Measurements from ENCODE around the gene FILIP1.

DNA sequence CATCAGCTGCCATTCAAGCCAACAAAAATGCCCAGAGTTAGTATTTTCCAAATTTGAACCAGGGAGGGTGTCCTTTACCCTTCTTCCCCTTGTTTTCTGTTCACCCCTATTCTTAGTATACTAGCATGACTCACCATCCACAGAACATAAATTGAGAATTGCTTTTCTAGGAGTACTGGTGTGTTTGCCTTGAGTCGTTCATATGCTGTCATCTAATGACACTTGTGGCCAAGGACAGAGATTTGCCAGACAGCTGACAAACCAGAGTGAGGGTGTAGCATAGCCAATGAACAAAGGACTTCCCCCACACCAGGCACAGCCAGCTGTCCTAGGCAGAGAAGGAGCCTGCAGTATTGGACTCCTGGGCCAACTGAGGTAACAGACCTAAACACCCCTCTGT, 62.2 kb downstream of the FILIP1 start:
- TF ChIP-seq POLR2AphosphoS5 (IDR thresholded peaks at IDR 0.05; ENCODE audit: insufficient read depth in 1 of 2, low read depth in 1 of 2) (no peak), POLR2A (IDR thresholded peaks at IDR 0.05) (no peak)
- TF ChIP-seq, protein P1, sequence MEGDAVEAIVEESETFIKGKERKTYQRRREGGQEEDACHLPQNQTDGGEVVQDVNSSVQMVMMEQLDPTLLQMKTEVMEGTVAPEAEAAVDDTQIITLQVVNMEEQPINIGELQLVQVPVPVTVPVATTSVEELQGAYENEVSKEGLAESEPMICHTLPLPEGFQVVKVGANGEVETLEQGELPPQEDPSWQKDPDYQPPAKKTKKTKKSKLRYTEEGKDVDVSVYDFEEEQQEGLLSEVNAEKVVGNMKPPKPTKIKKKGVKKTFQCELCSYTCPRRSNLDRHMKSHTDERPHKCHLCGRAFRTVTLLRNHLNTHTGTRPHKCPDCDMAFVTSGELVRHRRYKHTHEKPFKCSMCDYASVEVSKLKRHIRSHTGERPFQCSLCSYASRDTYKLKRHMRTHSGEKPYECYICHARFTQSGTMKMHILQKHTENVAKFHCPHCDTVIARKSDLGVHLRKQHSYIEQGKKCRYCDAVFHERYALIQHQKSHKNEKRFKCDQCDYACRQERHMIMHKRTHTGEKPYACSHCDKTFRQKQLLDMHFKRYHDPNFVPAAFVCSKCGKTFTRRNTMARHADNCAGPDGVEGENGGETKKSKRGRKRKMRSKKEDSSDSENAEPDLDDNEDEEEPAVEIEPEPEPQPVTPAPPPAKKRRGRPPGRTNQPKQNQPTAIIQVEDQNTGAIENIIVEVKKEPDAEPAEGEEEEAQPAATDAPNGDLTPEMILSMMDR (IDR thresholded peaks at IDR 0.05) = no peak
